AG10803 (cell line): Measurements from ENCODE around the gene HLA-DRB5.
"Not testable (repeated sequence)": the region's sequence is repeated elsewhere in the genome, so short reads cannot be mapped to it uniquely, and the experiment has no call there.

Experiments
- DNase-seq: peaks from one replicate; pipeline ENCODE4 v3.0.0; 2010; ENCODE audit warnings: low read depth
- H3K4me3 ChIP-seq: 2 replicates; pipeline ENCODE4 v1.5.1; 2011; ENCODE audit warnings: mild to moderate bottlenecking, low read length, control low read depth
- TF ChIP-seq, protein P1 (sequence below): conservative IDR thresholded peaks from 2 replicates; pipeline ENCODE4 v1.5.1; 2011; ENCODE audit warnings: mild to moderate bottlenecking, low read length, control low read depth, inconsistent platforms

HLA-DRB5 gene

DNA sequence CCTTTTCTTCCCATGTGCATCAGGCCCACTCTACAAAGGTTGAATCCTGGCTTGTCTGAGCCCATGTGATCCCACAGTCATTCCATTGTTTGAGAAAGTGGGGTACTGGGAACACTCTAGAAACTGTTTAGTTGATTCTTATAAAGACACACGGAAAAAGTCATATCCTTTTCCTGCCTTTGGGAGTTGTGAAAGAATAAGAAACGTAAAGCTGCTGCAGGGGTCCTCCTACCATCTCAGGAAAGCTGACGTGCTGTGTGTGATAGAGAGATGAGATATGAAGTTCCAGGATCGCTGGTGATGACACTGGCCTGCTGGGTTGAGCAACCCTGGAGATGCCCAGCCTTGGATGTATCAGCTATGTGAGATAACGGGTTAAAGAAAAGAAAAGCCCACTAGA is 21.3 kb upstream of the HLA-DRB5 start:
- no peak overlapping the region for H3K4me3 ChIP-seq
- DNase-seq: no peak
- TF ChIP-seq, protein P1, sequence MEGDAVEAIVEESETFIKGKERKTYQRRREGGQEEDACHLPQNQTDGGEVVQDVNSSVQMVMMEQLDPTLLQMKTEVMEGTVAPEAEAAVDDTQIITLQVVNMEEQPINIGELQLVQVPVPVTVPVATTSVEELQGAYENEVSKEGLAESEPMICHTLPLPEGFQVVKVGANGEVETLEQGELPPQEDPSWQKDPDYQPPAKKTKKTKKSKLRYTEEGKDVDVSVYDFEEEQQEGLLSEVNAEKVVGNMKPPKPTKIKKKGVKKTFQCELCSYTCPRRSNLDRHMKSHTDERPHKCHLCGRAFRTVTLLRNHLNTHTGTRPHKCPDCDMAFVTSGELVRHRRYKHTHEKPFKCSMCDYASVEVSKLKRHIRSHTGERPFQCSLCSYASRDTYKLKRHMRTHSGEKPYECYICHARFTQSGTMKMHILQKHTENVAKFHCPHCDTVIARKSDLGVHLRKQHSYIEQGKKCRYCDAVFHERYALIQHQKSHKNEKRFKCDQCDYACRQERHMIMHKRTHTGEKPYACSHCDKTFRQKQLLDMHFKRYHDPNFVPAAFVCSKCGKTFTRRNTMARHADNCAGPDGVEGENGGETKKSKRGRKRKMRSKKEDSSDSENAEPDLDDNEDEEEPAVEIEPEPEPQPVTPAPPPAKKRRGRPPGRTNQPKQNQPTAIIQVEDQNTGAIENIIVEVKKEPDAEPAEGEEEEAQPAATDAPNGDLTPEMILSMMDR: no peak

DNA sequence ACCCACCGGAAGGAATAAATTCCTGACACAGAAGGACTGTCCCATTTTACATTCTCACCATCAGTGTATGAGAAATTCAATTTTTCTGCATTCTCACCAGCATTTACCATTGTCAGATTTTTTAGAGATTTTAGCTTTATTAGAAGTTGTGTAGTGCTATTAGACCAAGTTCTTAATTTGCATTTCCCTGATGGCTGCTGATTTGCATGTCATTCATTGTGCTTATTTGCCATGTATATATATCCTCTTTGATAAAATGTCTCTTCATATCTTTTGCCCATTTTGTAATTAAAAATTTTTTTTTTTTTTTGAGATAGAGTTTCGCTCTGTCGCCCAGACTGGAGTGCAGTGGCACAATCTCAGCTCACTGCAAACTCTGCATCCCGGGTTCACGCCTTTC is 9.8 kb upstream of the HLA-DRB5 start:
- H3K4me3 ChIP-seq: no peak overlapping the region
- no peak for DNase-seq
- TF ChIP-seq, protein P1: no peak

DNA sequence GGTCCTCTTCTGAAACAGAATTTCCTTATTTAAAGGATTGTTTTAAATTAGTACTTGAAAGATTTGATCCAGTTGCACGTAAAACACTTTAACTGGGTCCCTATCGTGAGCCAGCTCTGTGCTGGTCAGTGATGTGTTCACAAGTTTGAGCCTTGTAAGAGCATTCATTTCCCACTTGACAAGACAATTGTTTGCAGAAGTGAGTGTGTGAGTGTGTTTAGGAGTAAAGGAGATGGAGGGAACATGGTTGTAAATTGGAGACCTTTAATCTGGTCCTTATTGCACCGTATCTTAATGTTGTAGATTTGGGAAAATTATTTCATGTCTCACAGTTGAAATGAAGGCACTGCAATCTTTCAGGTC is 325 bp upstream of the HLA-DRB5 start:
- not testable (repeated sequence) for H3K4me3 ChIP-seq, DNase-seq

DNA sequence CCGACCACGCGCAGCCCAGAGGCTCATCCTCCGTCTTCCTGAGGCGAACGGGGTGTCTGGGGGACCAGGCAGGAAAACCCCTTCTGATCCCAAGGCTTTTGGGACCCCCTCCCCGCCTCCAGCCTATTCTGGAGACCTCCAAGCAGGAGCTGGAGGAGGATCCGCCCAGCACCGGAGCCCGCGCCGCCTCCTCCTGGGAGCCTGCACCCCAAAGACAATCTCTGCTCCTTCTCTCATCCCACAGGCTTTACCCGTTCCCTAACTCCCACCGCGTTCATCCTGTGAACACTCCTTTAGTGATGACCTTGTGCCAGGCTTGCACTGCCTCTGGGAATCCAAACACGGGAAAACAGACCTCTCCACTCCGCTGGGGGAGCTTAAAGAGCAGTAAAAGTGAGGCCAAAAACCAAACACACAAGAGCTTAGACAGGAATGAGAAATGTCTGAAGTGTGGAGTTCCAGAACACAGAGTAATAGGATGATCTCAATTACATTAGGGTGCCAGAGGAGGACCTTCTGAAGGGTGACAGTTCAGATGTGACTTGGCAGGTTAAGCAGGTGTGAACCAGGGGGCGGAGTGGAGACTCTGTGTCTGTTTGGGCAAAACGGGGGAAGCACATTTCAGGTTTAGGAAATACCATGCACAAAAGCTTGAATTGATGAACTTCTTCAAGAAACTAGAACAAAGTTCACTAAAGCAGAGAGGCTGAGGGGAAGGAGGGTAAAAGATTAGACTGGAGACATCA is 7.6 kb downstream of the HLA-DRB5 start:
- TF ChIP-seq, protein P1: no peak

DNA sequence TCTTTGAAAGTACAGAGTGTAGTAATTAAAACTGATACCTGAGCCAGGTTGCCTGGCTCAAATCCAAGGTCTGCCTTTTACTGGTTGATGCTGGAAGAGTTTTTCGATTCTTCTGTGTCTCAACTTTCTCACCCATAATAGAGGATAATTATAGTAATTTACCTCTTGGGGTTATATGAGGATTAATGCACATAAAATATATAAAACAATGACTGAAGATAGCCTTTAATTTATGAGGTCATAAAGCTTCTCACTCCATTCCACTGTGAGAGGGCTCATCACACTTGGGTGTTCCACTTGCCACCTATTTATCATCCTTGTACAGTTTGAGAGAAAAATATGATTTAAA is 10.2 kb downstream of the HLA-DRB5 start:
- DNase-seq: no peak
- H3K4me3 ChIP-seq: no peak overlapping the region
- TF ChIP-seq, protein P1: no peak

More for the DNA sequence above, 7.6 kb downstream of the HLA-DRB5 start:
- no peak overlapping the region for H3K4me3 ChIP-seq
- no peak for DNase-seq

DNA sequence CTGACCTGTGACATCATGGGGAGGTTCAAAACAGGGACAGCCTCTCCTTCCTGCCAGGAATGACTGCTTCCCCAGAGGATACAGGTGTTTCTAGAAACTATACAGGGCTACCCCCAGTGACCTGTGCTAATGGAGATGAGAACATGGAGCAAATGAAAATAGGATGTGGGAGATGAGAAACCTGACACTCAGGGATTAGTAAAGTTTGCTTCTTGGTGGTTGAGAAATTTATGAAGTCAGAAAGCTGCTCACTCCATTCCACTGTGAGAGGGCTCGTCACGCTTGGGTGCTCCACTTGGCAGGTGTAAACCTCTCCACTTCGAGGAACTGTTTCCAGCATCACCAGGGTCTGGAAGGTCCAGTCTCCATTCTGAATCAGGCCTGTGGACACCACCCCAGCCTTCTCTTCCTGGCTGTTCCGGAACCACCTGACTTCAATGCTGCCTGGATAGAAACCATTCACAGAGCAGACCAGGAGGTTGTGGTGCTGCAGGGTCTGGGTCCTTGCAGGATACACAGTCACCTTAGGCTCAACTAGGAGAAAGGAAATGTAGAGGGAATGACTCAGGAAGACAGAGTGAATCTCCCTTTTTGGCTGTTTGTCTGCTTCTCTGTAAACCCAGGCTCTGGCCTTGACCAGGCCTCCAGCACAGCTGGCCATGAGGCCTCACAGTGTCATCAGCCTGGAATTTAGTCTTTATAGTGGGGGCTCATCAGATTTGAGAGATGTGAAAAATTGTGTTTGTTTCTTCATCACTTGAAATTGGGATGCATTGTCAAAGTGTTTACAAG is 10.8 kb downstream of the HLA-DRB5 start:
- H3K4me3 ChIP-seq: no peak overlapping the region
- DNase-seq: no peak
- TF ChIP-seq, protein P1: no peak

DNA sequence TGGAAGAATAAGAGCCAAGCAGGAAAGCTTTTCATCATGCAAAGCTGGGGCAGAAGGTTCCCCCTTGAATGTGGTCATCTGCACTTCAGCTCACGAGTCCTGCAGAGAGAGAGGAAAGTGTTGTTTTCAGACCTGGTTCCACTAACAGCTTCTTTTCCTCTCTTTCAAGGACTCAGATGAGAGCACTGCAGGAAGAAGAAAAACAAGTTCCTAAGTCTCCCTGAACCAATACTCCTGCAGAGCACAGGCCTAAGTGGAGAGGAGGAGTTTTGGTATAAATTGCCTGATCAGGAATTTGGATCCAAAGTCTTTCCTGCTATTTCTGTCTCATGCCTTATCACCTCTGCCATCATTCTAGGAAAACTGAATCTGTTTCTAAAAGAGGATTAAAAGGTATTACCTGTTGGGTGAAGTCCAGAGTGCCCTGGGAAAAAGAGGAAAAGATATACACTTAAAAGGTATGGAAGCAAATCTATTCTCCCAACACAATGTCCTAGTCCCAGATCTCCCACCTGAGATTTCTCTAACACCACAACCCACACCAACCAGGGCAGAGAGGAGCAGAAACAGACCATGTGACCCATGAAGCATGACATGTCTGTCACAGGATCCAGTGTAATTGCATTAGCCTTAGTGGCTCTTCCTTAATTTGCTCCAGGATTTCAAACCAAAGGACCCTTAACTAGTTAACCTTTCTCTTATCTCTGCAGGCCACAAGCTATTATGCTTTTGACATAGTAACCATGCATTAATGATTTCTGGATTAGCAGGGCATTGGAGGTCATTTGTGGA is 12.2 kb downstream of the HLA-DRB5 start:
- no peak overlapping the region for H3K4me3 ChIP-seq
- no peak for DNase-seq
- TF ChIP-seq, protein P1: no peak
